Measurements from ENCODE around the gene RPN2. TPM values are rescaled to one million over a fixed set of nuclear protein-coding genes. Genes with fewer than 3 reads are reported as not detected.

RPN2 gene
- total RNA-seq, 1 experiment from 2014 or later: 257 TPM

DNA sequence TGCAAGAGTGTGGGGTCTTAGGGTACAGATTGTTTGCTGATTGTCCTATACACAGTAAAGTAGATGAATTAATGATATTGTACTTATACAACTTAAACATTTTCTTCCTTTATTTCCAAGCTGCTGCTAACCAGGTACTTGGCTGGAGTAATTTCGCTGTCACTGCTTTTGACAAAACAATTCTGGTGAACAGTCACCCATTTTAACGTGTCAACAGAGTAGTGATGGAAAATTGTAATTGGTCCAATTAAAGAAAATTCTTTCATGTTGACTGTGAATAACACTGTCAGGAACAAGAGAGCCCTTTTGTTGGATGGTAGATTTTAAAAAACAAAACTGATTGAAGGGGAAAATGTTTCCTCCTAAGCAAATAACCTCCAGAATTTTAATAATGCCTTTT, 26.7 kb downstream of the RPN2 start:
- H4K20me1 ChIP-seq (ENCODE audit: low read length): peaks cover 12% of the 10 kb centered on the region; the same call in 1 of the 2 replicates
- BruUV-seq (replicated peaks): no TSS peak
- ChIA-PET POLR2A (ENCODE audit: unreplicated experiment) (no interaction called here), CTCF (no interaction called here)
- H3K27ac ChIP-seq (ENCODE audit: low read length): no peak overlapping the region
- no peaks in the 10 kb centered on the region for H3K9me2 ChIP-seq (replicated peaks; ENCODE audit: low read length)
- H3K27me3 ChIP-seq (ENCODE audit: low read length): no peaks in the 10 kb centered on the region
- H3K4me1 ChIP-seq (ENCODE audit: insufficient read depth, low read length): peaks cover 13% of the 10 kb centered on the region
- no peak overlapping the region for H3K4me3 ChIP-seq (ENCODE audit: low read length)
- H3F3A ChIP-seq (ENCODE audit: low read length, unreplicated experiment): peaks cover 9% of the 10 kb centered on the region
- intact Hi-C loops (cut with micrococcal nuclease): no loop called here
- TF ChIP-seq EZH2phosphoT487 (IDR thresholded peaks at IDR 0.05; ENCODE audit: borderline replicate concordance, low read length): no peak
- TF ChIP-seq, protein P1, sequence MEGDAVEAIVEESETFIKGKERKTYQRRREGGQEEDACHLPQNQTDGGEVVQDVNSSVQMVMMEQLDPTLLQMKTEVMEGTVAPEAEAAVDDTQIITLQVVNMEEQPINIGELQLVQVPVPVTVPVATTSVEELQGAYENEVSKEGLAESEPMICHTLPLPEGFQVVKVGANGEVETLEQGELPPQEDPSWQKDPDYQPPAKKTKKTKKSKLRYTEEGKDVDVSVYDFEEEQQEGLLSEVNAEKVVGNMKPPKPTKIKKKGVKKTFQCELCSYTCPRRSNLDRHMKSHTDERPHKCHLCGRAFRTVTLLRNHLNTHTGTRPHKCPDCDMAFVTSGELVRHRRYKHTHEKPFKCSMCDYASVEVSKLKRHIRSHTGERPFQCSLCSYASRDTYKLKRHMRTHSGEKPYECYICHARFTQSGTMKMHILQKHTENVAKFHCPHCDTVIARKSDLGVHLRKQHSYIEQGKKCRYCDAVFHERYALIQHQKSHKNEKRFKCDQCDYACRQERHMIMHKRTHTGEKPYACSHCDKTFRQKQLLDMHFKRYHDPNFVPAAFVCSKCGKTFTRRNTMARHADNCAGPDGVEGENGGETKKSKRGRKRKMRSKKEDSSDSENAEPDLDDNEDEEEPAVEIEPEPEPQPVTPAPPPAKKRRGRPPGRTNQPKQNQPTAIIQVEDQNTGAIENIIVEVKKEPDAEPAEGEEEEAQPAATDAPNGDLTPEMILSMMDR (conservative IDR thresholded peaks at IDR 0.05; ENCODE audit: low read depth, low read length): no peak
- no peak for TF ChIP-seq EZH2 (IDR thresholded peaks at IDR 0.05; ENCODE audit: low read length, unreplicated experiment)
- peaks cover 14% of the 10 kb centered on the region; the same call in 1 of the 2 replicates for H3K79me2 ChIP-seq (ENCODE audit: low read length)
- DNase-seq: no peak
- no peak overlapping the region for H3K4me2 ChIP-seq (ENCODE audit: low read length)
- H3K9ac ChIP-seq (ENCODE audit: low read length): no peak overlapping the region
- H2AFZ ChIP-seq (ENCODE audit: low read length): no peak overlapping the region
- no peaks in the 10 kb centered on the region for H3K9me3 ChIP-seq (ENCODE audit: low read length)
- no peak for ATAC-seq
- H3K36me3 ChIP-seq (ENCODE audit: low read depth, low read length): peaks cover 72% of the 10 kb centered on the region

DNA sequence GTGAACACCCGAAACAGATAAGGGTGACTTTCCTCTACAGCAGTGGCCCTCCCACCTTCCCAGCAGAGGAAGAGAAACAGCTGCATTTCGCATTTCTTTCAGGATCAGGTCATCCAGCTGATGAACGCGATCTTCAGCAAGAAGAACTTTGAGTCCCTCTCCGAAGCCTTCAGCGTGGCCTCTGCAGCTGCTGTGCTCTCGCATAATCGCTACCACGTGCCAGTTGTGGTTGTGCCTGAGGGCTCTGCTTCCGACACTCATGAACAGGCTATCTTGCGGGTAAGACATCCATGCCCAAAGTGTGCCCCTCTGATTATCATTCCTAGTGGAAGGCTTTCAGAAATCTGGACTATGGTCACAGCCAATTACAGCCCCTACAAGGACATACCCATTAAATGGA, 28.0 kb downstream of the RPN2 start:
- H3K9me2 ChIP-seq (replicated peaks; ENCODE audit: low read length): no peaks in the 10 kb centered on the region
- BruUV-seq (replicated peaks): no TSS peak
- no peak overlapping the region for H3K27ac ChIP-seq (ENCODE audit: low read length)
- no peak overlapping the region for H3K9ac ChIP-seq (ENCODE audit: low read length)
- H3F3A ChIP-seq (ENCODE audit: low read length, unreplicated experiment): peaks cover under 1% of the 10 kb centered on the region
- ATAC-seq: no peak
- H3K79me2 ChIP-seq (ENCODE audit: low read length): peaks cover 11% of the 10 kb centered on the region; the same call in 1 of the 2 replicates
- no peak for TF ChIP-seq EZH2 (IDR thresholded peaks at IDR 0.05; ENCODE audit: low read length, unreplicated experiment)
- no peak for TF ChIP-seq EZH2phosphoT487 (IDR thresholded peaks at IDR 0.05; ENCODE audit: borderline replicate concordance, low read length)
- TF ChIP-seq, protein P1 (conservative IDR thresholded peaks at IDR 0.05; ENCODE audit: low read depth, low read length): no peak
- CTCF ChIA-PET: no interaction called here
- intact Hi-C loops (cut with micrococcal nuclease): no loop called here
- H3K4me2 ChIP-seq (ENCODE audit: low read length): no peak overlapping the region
- H3K36me3 ChIP-seq (ENCODE audit: low read depth, low read length): peaks cover 67% of the 10 kb centered on the region
- no peak overlapping the region for H2AFZ ChIP-seq (ENCODE audit: low read length)
- no peak for DNase-seq
- H3K4me3 ChIP-seq (ENCODE audit: low read length): no peak overlapping the region
- peaks cover 6% of the 10 kb centered on the region; the same call in 1 of the 2 replicates for H4K20me1 ChIP-seq (ENCODE audit: low read length)
- H3K27me3 ChIP-seq (ENCODE audit: low read length): no peaks in the 10 kb centered on the region
- H3K9me3 ChIP-seq (ENCODE audit: low read length): no peaks in the 10 kb centered on the region
- POLR2A ChIA-PET (ENCODE audit: unreplicated experiment): no interaction called here
- H3K4me1 ChIP-seq (ENCODE audit: insufficient read depth, low read length): peaks cover 1% of the 10 kb centered on the region

DNA sequence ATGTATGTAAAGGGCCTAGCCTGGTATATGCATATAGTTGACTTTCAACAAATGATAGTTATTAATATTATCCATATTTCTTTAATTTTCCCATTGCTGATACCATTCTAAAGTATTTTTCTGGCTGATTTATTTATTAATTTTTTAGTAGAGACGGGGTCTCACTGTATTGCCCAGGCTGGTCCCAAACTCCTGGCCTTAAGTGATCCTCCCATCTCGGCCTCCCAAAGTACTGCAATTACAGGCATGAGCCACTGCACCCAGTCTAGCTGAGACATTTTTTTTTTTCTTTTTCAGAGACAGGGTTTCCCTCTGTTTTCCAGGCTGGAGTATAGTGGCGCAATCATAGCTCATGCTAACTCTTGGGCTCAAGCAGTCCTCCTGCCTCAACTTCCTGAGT, 30.1 kb downstream of the RPN2 start:
- Histone ChIP-seq H3K9me2 (replicated peaks; ENCODE audit: low read length) (no peaks in the 10 kb centered on the region), H3K36me3 (ENCODE audit: low read depth, low read length) (peaks cover 68% of the 10 kb centered on the region)
- POLR2A ChIA-PET (ENCODE audit: unreplicated experiment): no interaction called here

More for the DNA sequence above, 30.1 kb downstream of the RPN2 start:
- ATAC-seq (no peak), DNase-seq (no peak)
- H3F3A ChIP-seq (ENCODE audit: low read length, unreplicated experiment): no peaks in the 10 kb centered on the region
- H3K79me2 ChIP-seq (ENCODE audit: low read length): no peaks in the 10 kb centered on the region
- TF ChIP-seq, protein P1 (conservative IDR thresholded peaks at IDR 0.05; ENCODE audit: low read depth, low read length): no peak
- TF ChIP-seq EZH2phosphoT487 (IDR thresholded peaks at IDR 0.05; ENCODE audit: borderline replicate concordance, low read length) (no peak), EZH2 (IDR thresholded peaks at IDR 0.05; ENCODE audit: low read length, unreplicated experiment) (no peak)
- H3K4me3 ChIP-seq (ENCODE audit: low read length): no peak overlapping the region
- no peaks in the 10 kb centered on the region for H3K9me3 ChIP-seq (ENCODE audit: low read length)
- BruUV-seq (replicated peaks): no TSS peak
- H3K27ac ChIP-seq (ENCODE audit: low read length): no peak overlapping the region
- no peaks in the 10 kb centered on the region for H3K27me3 ChIP-seq (ENCODE audit: low read length)
- H2AFZ ChIP-seq (ENCODE audit: low read length): no peak overlapping the region
- H3K4me1 ChIP-seq (ENCODE audit: insufficient read depth, low read length): no peaks in the 10 kb centered on the region
- H4K20me1 ChIP-seq (ENCODE audit: low read length): no peaks in the 10 kb centered on the region
- intact Hi-C loops (cut with micrococcal nuclease): no loop called here
- H3K4me2 ChIP-seq (ENCODE audit: low read length): no peak overlapping the region
- no peak overlapping the region for H3K9ac ChIP-seq (ENCODE audit: low read length)
- CTCF ChIA-PET: no interaction called here

Data from PC-3 (cell line).